Measurements from ENCODE around the gene HIVEP3.

DNA sequence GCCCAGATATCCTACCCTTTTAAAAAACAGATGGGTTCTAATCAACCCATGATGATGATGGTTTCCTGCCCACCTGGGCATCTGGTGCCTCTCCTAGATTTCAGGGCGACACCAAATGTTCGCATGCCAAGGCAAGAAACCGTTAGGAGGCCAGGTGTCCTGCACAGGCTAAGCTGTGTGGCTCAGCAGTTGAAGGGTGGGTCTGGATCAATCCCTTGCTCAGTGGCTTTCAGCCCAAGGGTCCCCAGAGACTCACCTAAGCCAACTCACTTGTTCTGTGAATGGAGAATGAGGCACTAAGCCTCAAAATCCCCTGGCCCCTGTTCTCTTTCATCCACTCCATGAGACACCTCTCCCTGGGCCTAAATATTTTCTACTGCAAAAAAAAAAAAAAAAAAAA lies 265.1 kb downstream of the HIVEP3 start:
- TF ChIP-seq, protein P1, sequence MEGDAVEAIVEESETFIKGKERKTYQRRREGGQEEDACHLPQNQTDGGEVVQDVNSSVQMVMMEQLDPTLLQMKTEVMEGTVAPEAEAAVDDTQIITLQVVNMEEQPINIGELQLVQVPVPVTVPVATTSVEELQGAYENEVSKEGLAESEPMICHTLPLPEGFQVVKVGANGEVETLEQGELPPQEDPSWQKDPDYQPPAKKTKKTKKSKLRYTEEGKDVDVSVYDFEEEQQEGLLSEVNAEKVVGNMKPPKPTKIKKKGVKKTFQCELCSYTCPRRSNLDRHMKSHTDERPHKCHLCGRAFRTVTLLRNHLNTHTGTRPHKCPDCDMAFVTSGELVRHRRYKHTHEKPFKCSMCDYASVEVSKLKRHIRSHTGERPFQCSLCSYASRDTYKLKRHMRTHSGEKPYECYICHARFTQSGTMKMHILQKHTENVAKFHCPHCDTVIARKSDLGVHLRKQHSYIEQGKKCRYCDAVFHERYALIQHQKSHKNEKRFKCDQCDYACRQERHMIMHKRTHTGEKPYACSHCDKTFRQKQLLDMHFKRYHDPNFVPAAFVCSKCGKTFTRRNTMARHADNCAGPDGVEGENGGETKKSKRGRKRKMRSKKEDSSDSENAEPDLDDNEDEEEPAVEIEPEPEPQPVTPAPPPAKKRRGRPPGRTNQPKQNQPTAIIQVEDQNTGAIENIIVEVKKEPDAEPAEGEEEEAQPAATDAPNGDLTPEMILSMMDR (IDR thresholded peaks at IDR 0.05; ENCODE audit: poor library complexity), result no peak
- no peak for TF ChIP-seq EZH2phosphoT487 (IDR thresholded peaks at IDR 0.05; ENCODE audit: low read depth, severe bottlenecking, unreplicated experiment)
